Omental fat pad (tissue), 4 donors: Measurements from ENCODE around the gene CCDC6. TPM values are rescaled to one million over a fixed set of nuclear protein-coding genes. Genes with fewer than 3 reads are reported as not detected.

Experiments
- ATAC-seq: fragments of 150-250 bp; one replicate; pipeline ENCODE4 v1.9.1; 2016; ENCODE audit warnings: mild to moderate bottlenecking, moderate library complexity; ENCODE audit not compliant: low FRiP score
- DNase-seq: peaks from one replicate; pipeline ENCODE4 v3.0.0-alpha.2; 2019; ENCODE audit warnings: low spot score
- total RNA-seq, 4 donors: library from RNA; depleted of rRNA; stranded (reverse); fragments of >200 nt; gene quantifications; one replicate each; pipeline ENCODE4 v1.1.0, GENCODE V29; 2016
- TF ChIP-seq, protein P1 (sequence below), 3 donors: fragments of 450-650 bp; IDR thresholded peaks; one replicate each; pipeline ENCODE4 v1.5.1; 2016 to 2017; ENCODE audit warnings: antibody characterized with exemption in 3 of 3, mild to moderate bottlenecking in 3 of 3, moderate library complexity in 2 of 3

CCDC6 gene
- total RNA-seq, 4 donors from 2014 or later: 24.7 to 29.7 (median 25.9) TPM

DNA sequence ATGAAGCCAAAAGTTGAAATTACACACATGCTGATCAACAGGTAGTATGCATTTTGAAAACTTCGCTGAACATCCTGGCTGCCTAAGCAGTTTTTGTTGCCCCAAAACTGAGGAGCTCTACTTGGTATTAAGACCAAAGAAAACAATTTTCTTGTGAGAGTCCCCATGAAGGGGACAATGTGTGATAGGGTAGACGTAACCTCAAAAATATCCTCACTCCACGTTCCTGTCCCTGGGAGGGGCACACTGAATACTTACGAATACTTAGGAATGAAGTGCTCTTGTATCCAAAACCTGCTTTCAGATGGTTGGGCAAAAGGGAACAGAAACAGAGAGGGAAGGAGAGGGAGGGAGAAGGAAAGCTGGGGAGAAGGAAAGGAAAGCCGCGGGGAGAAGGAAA lies 24.7 kb downstream of the CCDC6 start:
- ATAC-seq: no peak
- TF ChIP-seq, protein P1, sequence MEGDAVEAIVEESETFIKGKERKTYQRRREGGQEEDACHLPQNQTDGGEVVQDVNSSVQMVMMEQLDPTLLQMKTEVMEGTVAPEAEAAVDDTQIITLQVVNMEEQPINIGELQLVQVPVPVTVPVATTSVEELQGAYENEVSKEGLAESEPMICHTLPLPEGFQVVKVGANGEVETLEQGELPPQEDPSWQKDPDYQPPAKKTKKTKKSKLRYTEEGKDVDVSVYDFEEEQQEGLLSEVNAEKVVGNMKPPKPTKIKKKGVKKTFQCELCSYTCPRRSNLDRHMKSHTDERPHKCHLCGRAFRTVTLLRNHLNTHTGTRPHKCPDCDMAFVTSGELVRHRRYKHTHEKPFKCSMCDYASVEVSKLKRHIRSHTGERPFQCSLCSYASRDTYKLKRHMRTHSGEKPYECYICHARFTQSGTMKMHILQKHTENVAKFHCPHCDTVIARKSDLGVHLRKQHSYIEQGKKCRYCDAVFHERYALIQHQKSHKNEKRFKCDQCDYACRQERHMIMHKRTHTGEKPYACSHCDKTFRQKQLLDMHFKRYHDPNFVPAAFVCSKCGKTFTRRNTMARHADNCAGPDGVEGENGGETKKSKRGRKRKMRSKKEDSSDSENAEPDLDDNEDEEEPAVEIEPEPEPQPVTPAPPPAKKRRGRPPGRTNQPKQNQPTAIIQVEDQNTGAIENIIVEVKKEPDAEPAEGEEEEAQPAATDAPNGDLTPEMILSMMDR (IDR thresholded peaks at IDR 0.05): no peak

GRCh38 chr10:59880971-59881510 lies 25.3 kb downstream of the CCDC6 start:
- DNase-seq (no peak), ATAC-seq (no peak)
- TF ChIP-seq, protein P1 (IDR thresholded peaks at IDR 0.05): no peak

More for the DNA sequence above, 24.7 kb downstream of the CCDC6 start:
- DNase-seq: no peak

DNA sequence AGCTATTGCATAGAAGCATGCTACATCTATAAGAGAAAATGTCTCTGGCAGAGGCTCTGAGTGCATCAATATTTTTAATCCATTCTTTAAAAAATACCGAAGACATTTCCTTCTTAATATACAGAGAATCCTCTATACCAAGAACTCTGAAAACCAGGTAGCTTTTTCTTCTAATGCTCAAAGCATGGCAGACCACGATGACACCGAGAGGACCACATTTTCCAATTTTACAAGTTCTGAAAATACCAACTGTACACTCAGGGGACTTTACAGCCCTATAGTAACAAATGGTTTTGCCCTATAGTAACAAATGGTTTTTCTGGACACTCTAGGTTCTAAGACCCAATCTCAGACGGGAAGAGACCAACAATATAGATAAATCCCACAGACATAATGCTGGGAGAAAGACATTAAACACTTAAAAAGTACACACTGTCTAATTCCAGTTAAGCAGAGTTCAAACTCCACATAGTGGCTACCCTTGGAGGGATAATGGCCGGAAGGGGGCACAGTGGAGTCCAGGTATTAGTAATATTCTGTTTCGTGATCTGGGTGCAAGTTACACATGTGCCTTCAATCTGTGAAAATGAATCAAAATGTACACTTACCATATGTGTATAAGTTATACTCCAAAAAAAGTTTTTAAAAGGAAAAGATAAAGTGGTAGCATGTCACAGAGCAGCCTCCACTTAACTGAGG lies 26.2 kb downstream of the CCDC6 start:
- ATAC-seq (no peak), DNase-seq (no peak)
- TF ChIP-seq, protein P1 (IDR thresholded peaks at IDR 0.05): no peak

DNA sequence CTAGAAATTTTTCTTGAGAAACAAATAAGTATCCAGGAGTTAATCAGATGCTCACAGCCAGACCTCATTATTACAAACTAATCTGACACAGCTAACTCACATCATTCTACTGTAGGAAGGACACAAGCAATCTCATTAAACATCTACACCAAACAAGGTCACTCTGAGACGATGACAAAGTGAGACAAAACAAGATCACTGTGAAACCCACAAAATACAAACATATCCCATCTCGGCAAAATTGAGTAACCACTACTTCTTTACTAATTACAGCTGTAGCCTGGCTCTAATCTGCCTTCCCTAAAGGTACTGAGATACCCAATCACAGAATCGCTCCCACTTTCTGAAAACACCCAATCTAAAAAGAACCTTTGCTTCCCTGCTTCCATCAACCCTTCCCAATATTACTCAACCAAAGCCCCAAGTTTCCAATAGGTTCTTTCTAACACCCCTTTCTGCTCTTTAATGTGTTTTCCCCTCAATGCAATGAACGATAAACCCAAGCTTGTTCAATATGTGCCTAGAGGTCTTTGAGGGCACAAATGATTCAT lies 26.9 kb downstream of the CCDC6 start:
- TF ChIP-seq, protein P1 (IDR thresholded peaks at IDR 0.05): no peak
- no peak for DNase-seq
- no peak for ATAC-seq

- ATAC-seq: no peak
- no peak for DNase-seq
- TF ChIP-seq, protein P1 (IDR thresholded peaks at IDR 0.05): no peak
These were observed 27.4 kb downstream of the CCDC6 start for GRCh38 chr10:59878915-59879314.

DNA sequence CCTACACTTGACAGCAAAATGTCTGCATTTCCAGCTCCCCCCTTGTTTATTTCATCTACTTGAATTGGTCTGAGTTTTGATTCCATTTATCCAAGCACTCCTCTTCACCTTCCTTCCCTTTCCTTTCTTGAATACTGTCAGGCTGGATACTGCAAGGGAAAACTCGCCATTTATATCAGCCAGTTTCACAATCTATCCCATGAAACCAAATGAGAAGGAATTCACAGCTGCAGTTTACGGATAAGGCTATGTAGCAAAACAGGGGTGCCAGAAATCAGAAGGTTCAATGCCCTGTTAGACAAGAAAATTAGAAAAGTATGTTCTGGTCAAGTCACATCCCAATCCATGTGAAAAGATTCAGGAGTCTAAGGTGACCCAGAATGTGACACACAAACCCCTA lies 28.1 kb downstream of the CCDC6 start:
- TF ChIP-seq, protein P1 (IDR thresholded peaks at IDR 0.05): no peak
- no peak for ATAC-seq
- DNase-seq: no peak
